PFSK-1 (cell line): ENCODE data around the gene UNC5B.

ENCODE experiments used
- POLR2AphosphoS5 ChIP-seq: IDR thresholded peaks from 2 replicates; pipeline ENCODE4 v1.6.1; 2012; ENCODE audit warnings: low read depth, mild to moderate bottlenecking, control low read depth, low read length, moderate library complexity
- REST ChIP-seq, 2 experiments: IDR thresholded peaks; 2 replicates each; pipeline versions ENCODE4 v1.6.1 to v1.8.0; 2011 to 2012; ENCODE audit warnings: low read depth in 2 of 2, low read length in 2 of 2, control low read depth in 1 of 2, inconsistent platforms in 1 of 2, mild to moderate bottlenecking in 1 of 2, moderate library complexity in 1 of 2; ENCODE audit not compliant: insufficient read depth in 1 of 2
- SIN3A ChIP-seq: IDR thresholded peaks from 2 replicates; pipeline ENCODE4 v1.6.1; 2012; ENCODE audit warnings: mild to moderate bottlenecking, low read length, moderate library complexity, borderline replicate concordance; ENCODE audit not compliant: insufficient read depth
- TAF1 ChIP-seq: IDR thresholded peaks from 2 replicates; pipeline ENCODE4 v1.6.1; 2012; ENCODE audit warnings: low read length, control low read depth, borderline replicate concordance; ENCODE audit not compliant: insufficient read depth

GRCh38 chr10:71303569-71303907 lies 91.2 kb downstream of the UNC5B start:
- TF ChIP-seq REST (IDR thresholded peaks at IDR 0.05; ENCODE audit: insufficient read depth in 1 of 2, low read depth in 2 of 2, low read length in 2 of 2) (no peak), SIN3A (no peak), POLR2AphosphoS5 (no peak), TAF1 (no peak)
